Measurements from ENCODE around the gene PPP2CA.

DNA sequence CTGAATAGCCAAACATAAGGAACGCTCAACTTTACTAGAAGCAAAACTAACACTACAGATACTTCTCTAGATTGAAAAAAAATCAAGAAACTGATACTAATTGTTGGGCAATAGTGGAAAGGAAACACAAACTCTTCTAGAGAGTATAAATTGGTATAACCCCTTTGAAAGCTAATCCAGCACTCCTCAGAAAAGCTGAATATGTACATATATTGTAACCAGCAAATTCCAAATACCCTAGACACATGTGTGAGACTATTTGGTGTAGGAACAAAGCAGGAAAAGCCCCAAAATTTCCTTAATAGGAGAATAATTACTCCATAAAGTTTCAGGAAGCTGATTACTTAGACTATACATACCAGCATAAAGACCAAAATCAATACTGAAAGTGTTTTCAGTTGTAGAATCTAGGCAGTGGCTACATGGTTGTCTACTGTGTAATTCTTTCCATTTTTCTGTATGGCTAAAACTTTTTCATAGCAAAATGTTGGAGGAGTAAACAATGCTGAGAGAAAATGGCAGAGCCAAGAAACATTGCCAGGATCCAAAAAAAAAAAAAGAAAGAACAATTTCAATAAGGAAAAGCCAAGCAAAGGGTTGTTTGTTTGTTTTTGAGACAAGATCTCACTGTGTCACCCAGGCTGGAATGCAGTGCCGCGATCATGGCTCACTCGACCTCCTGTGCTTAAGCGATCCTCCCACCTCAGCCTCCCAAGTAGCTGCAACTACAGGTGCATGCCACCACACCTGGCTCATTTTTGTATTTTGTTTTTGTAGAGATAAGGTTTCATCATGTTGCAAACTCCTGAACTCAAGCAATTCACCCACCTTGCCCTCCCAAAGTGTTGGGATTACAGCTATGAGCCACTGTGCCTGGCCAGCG, 64.1 kb downstream of the PPP2CA start:
- TF ChIP-seq, protein P1, sequence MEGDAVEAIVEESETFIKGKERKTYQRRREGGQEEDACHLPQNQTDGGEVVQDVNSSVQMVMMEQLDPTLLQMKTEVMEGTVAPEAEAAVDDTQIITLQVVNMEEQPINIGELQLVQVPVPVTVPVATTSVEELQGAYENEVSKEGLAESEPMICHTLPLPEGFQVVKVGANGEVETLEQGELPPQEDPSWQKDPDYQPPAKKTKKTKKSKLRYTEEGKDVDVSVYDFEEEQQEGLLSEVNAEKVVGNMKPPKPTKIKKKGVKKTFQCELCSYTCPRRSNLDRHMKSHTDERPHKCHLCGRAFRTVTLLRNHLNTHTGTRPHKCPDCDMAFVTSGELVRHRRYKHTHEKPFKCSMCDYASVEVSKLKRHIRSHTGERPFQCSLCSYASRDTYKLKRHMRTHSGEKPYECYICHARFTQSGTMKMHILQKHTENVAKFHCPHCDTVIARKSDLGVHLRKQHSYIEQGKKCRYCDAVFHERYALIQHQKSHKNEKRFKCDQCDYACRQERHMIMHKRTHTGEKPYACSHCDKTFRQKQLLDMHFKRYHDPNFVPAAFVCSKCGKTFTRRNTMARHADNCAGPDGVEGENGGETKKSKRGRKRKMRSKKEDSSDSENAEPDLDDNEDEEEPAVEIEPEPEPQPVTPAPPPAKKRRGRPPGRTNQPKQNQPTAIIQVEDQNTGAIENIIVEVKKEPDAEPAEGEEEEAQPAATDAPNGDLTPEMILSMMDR (IDR thresholded peaks at IDR 0.05) = no peak
- TF ChIP-seq POLR2A (IDR thresholded peaks at IDR 0.05) = no peak

Data from prostate gland (tissue), 2 donors.